Measurements from ENCODE around the gene DHCR7. TPM values are rescaled to one million over a fixed set of nuclear protein-coding genes. Genes with fewer than 3 reads are reported as not detected.

The DHCR7 gene
- total and polyA plus RNA-seq, 3 experiments from 2014 or later = 19.6 to 42.8 (median 41.5) TPM

- Histone ChIP-seq H3K36me3 (ENCODE audit: insufficient read depth, low read length) (no peaks in the 10 kb centered on the region), H3K27ac (ENCODE audit: low read depth, low read length) (no peak overlapping the region), H3K9me3 (ENCODE audit: low read length) (no peaks in the 10 kb centered on the region), H3K4me3 (ENCODE audit: low read length) (no peak overlapping the region), H3K4me1 (ENCODE audit: insufficient read depth, low read length) (no peaks in the 10 kb centered on the region), H3K27me3 (ENCODE audit: insufficient read depth, low read length, poor library complexity, severe bottlenecking) (no peaks in the 10 kb centered on the region)
- CTCF ChIA-PET = no interaction called here
- Mint-ChIP-seq H3K27me3 (peaks cover 0 to 8% of the 10 kb centered on the region in 2 donors), H3K36me3 (no peaks in the 10 kb centered on the region), H3K27ac (peak overlapping the region in 1 of 8 donors; percentile 70), H3K4me1 (no peaks in the 10 kb centered on the region), H3K4me3 (no peak overlapping the region), H3K9me3 (no peaks in the 10 kb centered on the region)
- DNase-seq = no peak
- POLR2A ChIA-PET = no interaction called here
These were observed 52.4 kb downstream of the DHCR7 start for GRCh38 chr11:71395774-71396173.

DNA sequence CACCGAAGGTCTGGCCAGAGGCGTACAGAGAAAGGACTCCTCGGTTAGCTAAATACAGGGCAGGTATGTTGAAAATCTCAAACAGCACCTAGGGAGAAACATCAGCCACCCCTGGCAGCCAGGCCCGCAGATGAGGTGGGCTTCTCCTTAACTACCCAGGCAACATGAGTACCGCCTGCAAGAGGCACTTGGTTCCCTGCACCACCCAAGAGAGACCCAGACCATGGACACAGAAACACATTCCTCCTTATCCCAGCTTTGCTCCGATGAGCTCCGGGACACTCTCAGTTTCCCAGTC, 53.0 kb downstream of the DHCR7 start:
- Histone ChIP-seq H3K9me3 (ENCODE audit: low read length) (no peaks in the 10 kb centered on the region), H3K36me3 (ENCODE audit: insufficient read depth, low read length) (no peaks in the 10 kb centered on the region), H3K4me1 (ENCODE audit: insufficient read depth, low read length) (no peaks in the 10 kb centered on the region), H3K27me3 (ENCODE audit: insufficient read depth, low read length, poor library complexity, severe bottlenecking) (no peaks in the 10 kb centered on the region), H3K4me3 (ENCODE audit: low read length) (no peak overlapping the region), H3K27ac (ENCODE audit: low read depth, low read length) (no peak overlapping the region)
- Mint-ChIP-seq H3K27ac (no peak overlapping the region), H3K4me3 (no peak overlapping the region), H3K36me3 (no peaks in the 10 kb centered on the region), H3K27me3 (peaks cover 0 to 11% of the 10 kb centered on the region in 2 donors), H3K9me3 (no peaks in the 10 kb centered on the region), H3K4me1 (no peaks in the 10 kb centered on the region)
- no peak for DNase-seq
- POLR2A ChIA-PET = no interaction called here
- CTCF ChIA-PET = no interaction called here

- peaks cover 4 to 9% of the 10 kb centered on the region in 2 donors for H3K27me3 Mint-ChIP-seq
- H3K4me3 Mint-ChIP-seq = no peak overlapping the region
- Histone ChIP-seq H3K27ac (ENCODE audit: low read depth, low read length) (no peak overlapping the region), H3K27me3 (ENCODE audit: insufficient read depth, low read length, poor library complexity, severe bottlenecking) (no peaks in the 10 kb centered on the region), H3K36me3 (ENCODE audit: insufficient read depth, low read length) (no peaks in the 10 kb centered on the region), H3K9me3 (ENCODE audit: low read length) (no peaks in the 10 kb centered on the region), H3K4me1 (ENCODE audit: insufficient read depth, low read length) (no peaks in the 10 kb centered on the region), H3K4me3 (ENCODE audit: low read length) (no peak overlapping the region)
- DNase-seq = no peak
- ChIA-PET CTCF (no interaction called here), POLR2A (no interaction called here)
- no peaks in the 10 kb centered on the region for H3K9me3 Mint-ChIP-seq
- H3K4me1 Mint-ChIP-seq = no peaks in the 10 kb centered on the region
- no peak overlapping the region for H3K27ac Mint-ChIP-seq
- no peaks in the 10 kb centered on the region for H3K36me3 Mint-ChIP-seq
These were observed 54.9 kb downstream of the DHCR7 start for GRCh38 chr11:71393283-71393682.

DNA sequence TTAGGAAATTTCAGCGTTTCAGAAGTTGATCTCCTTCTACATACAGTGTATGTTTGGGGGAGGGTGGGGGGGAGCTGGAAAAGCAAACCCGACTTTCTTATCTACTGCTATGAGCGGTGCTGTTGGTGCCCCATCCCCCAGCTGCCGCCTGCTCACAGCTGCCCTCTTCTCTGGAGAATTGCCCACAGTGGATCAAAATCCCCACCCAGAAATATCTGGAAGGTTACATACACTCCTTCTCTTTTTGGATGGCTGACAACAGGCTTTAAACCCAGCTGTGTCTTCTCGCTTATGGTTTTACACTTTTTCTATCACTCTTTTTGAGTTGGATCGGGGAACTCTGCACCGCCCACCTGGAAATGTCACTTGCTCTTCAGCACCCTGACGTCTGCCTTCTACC, 56.4 kb downstream of the DHCR7 start:
- H3K27ac Mint-ChIP-seq = no peak overlapping the region
- H3K36me3 Mint-ChIP-seq = no peaks in the 10 kb centered on the region
- no peak overlapping the region for H3K4me3 Mint-ChIP-seq
- Histone ChIP-seq H3K4me3 (ENCODE audit: low read length) (no peak overlapping the region), H3K9me3 (ENCODE audit: low read length) (no peaks in the 10 kb centered on the region), H3K27ac (ENCODE audit: low read depth, low read length) (no peak overlapping the region), H3K36me3 (ENCODE audit: insufficient read depth, low read length) (no peaks in the 10 kb centered on the region), H3K4me1 (ENCODE audit: insufficient read depth, low read length) (no peaks in the 10 kb centered on the region), H3K27me3 (ENCODE audit: insufficient read depth, low read length, poor library complexity, severe bottlenecking) (no peaks in the 10 kb centered on the region)
- ChIA-PET POLR2A (no interaction called here), CTCF (no interaction called here)
- no peaks in the 10 kb centered on the region for H3K4me1 Mint-ChIP-seq
- H3K9me3 Mint-ChIP-seq = no peaks in the 10 kb centered on the region
- H3K27me3 Mint-ChIP-seq = peaks cover 4 to 9% of the 10 kb centered on the region in 2 donors
- no peak for DNase-seq

DNA sequence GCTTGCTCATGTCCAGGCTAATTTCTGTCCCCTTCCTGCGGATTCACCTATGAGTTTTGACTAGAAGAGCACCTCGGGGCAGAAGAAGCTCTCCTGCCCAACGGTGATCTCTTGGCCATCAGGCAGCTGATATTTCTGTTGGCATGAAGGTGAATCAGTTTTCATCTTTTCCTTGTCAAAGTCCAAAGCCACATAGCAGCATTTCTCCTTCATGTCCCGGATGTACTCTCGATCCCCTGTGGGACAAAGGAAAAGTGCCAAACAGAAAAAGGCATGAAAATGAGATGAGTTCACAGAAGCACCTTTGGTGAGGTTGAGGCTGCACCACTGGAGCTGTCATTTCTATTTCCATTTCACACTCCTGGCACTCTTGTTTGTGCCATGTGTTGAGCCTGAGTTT, 56.8 kb downstream of the DHCR7 start:
- Histone ChIP-seq H3K36me3 (ENCODE audit: insufficient read depth, low read length) (no peaks in the 10 kb centered on the region), H3K4me3 (ENCODE audit: low read length) (no peak overlapping the region), H3K9me3 (ENCODE audit: low read length) (no peaks in the 10 kb centered on the region), H3K27ac (ENCODE audit: low read depth, low read length) (no peak overlapping the region), H3K4me1 (ENCODE audit: insufficient read depth, low read length) (no peaks in the 10 kb centered on the region), H3K27me3 (ENCODE audit: insufficient read depth, low read length, poor library complexity, severe bottlenecking) (no peaks in the 10 kb centered on the region)
- ChIA-PET POLR2A (no interaction called here), CTCF (no interaction called here)
- Mint-ChIP-seq H3K27me3 (peaks cover 4 to 11% of the 10 kb centered on the region in 2 donors), H3K9me3 (no peaks in the 10 kb centered on the region), H3K36me3 (no peaks in the 10 kb centered on the region), H3K27ac (no peak overlapping the region), H3K4me3 (no peak overlapping the region), H3K4me1 (no peaks in the 10 kb centered on the region)
- DNase-seq = no peak

DNA sequence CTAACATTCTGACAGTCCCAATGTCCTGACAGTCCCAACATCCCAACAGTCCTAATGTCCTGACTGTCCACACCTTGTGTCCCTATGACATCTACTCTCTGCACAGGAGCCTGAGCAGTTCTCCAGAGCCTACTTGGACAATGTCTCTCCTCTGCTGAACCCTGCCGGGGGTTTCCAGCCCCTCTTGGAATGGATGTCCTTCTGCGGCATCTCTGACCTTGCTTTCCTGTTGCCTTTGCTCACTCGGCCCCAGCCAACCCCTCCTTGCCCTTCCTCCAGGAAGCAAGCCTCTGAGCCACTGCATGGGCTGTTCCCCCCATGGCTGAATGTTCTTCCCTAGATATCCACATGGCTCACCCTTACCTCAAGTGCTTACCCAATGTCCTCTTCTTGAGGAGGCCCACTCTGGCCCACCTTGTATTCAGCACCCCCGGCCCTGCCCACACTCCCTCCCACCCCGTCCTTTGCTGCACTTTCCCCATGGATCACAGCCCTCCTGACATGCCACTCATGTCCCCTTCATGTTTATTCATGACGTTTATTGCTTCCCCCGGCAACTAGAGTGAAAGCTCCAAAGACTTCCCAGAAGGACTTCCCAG, 59.5 kb downstream of the DHCR7 start:
- H3K27ac ChIP-seq (ENCODE audit: low read depth, low read length) = no peak overlapping the region
- H3K36me3 Mint-ChIP-seq = no peaks in the 10 kb centered on the region
- no peaks in the 10 kb centered on the region for H3K9me3 ChIP-seq (ENCODE audit: low read length)
- no peak overlapping the region for H3K4me3 ChIP-seq (ENCODE audit: low read length)
- no peaks in the 10 kb centered on the region for H3K4me1 Mint-ChIP-seq
- no peaks in the 10 kb centered on the region for H3K4me1 ChIP-seq (ENCODE audit: insufficient read depth, low read length)
- H3K27ac Mint-ChIP-seq = no peak overlapping the region
- DNase-seq = no peak
- H3K27me3 Mint-ChIP-seq = peaks cover 4 to 13% of the 10 kb centered on the region in 2 donors
- no peaks in the 10 kb centered on the region for H3K27me3 ChIP-seq (ENCODE audit: insufficient read depth, low read length, poor library complexity, severe bottlenecking)
- ChIA-PET CTCF (no interaction called here), POLR2A (no interaction called here)
- no peak overlapping the region for H3K4me3 Mint-ChIP-seq
- peaks cover 0 to 1% (median 0%) of the 10 kb centered on the region in 5 donors for H3K9me3 Mint-ChIP-seq
- H3K36me3 ChIP-seq (ENCODE audit: insufficient read depth, low read length) = no peaks in the 10 kb centered on the region

- Mint-ChIP-seq H3K4me3 (no peak overlapping the region), H3K27me3 (peaks cover 8 to 12% of the 10 kb centered on the region in 2 donors), H3K9me3 (peaks cover 0 to 1% (median 0%) of the 10 kb centered on the region in 5 donors), H3K27ac (peak overlapping the region in 1 of 8 donors; percentile 42), H3K36me3 (no peaks in the 10 kb centered on the region), H3K4me1 (no peaks in the 10 kb centered on the region)
- H3K27ac ChIP-seq (ENCODE audit: low read depth, low read length) = no peak overlapping the region
- POLR2A ChIA-PET = no interaction called here
- no peaks in the 10 kb centered on the region for H3K9me3 ChIP-seq (ENCODE audit: low read length)
- no peak overlapping the region for H3K4me3 ChIP-seq (ENCODE audit: low read length)
- no peaks in the 10 kb centered on the region for H3K36me3 ChIP-seq (ENCODE audit: insufficient read depth, low read length)
- no peaks in the 10 kb centered on the region for H3K27me3 ChIP-seq (ENCODE audit: insufficient read depth, low read length, poor library complexity, severe bottlenecking)
- no peaks in the 10 kb centered on the region for H3K4me1 ChIP-seq (ENCODE audit: insufficient read depth, low read length)
- CTCF ChIA-PET = no interaction called here
- DNase-seq = no peak
These were observed 60.2 kb downstream of the DHCR7 start for GRCh38 chr11:71387784-71388636.

GRCh38 chr11:71387200-71387599, 61.0 kb downstream of the DHCR7 start:
- POLR2A ChIA-PET = no interaction called here

More at GRCh38 chr11:71387200-71387599, 61.0 kb downstream of the DHCR7 start:
- Histone ChIP-seq H3K36me3 (ENCODE audit: insufficient read depth, low read length) (no peaks in the 10 kb centered on the region), H3K4me3 (ENCODE audit: low read length) (no peak overlapping the region), H3K27ac (ENCODE audit: low read depth, low read length) (no peak overlapping the region), H3K4me1 (ENCODE audit: insufficient read depth, low read length) (no peaks in the 10 kb centered on the region), H3K27me3 (ENCODE audit: insufficient read depth, low read length, poor library complexity, severe bottlenecking) (no peaks in the 10 kb centered on the region), H3K9me3 (ENCODE audit: low read length) (no peaks in the 10 kb centered on the region)
- H3K27ac Mint-ChIP-seq = no peak overlapping the region
- peaks cover 11 to 12% of the 10 kb centered on the region in 2 donors for H3K27me3 Mint-ChIP-seq
- no peaks in the 10 kb centered on the region for H3K36me3 Mint-ChIP-seq
- no peaks in the 10 kb centered on the region for H3K4me1 Mint-ChIP-seq
- DNase-seq = no peak
- CTCF ChIA-PET = no interaction called here
- H3K4me3 Mint-ChIP-seq = no peak overlapping the region
- peaks cover 0 to 1% (median 0%) of the 10 kb centered on the region in 5 donors for H3K9me3 Mint-ChIP-seq

All from CD8-positive, alpha-beta memory T cell (primary cell).